K562 (cell line): ENCODE measurements around the gene RIMS3. TPM values are rescaled to one million over a fixed set of nuclear protein-coding genes. Genes with fewer than 3 reads are reported as not detected.

Source experiments
- FOXM1 ChIP-seq, 2 experiments: fragments of 450-650 bp in 1 of 2; sonication (generic) in 1 of 2; formaldehyde crosslinking in 1 of 2; IDR thresholded peaks; 2 replicates each; pipeline versions ENCODE4 v1.6.1 to v1.9.0; 2017 to 2022; ENCODE audit warnings: low read depth in 2 of 2, mild to moderate bottlenecking in 2 of 2, missing genetic modification reagents in 1 of 2, moderate library complexity in 1 of 2
- FUS ChIP-seq: fragments of 200-400 bp; formaldehyde crosslinking; optimal IDR thresholded peaks from 2 replicates; pipeline ENCODE3; 2017; ENCODE audit warnings: low read depth, low read length
- KLF1 ChIP-seq: fragments of 450-650 bp; IDR thresholded peaks from 2 replicates; pipeline ENCODE4 v1.6.1; 2016; ENCODE audit warnings: missing genetic modification characterization, missing compliant biosample characterization
- MBD1 ChIP-seq: fragments of 250-450 bp; sonication (Bioruptor Pico); IDR thresholded peaks from 2 replicates; pipeline ENCODE4 v1.8.0; 2022; ENCODE audit warnings: inconsistent platforms
- MYNN ChIP-seq, 2 experiments: sonication (generic); formaldehyde crosslinking in 1 of 2; IDR thresholded peaks; 2 replicates each; pipeline versions ENCODE4 v1.5.0 to v1.6.1; 2016 to 2020; ENCODE audit warnings: antibody characterized with exemption in 1 of 2, missing genetic modification reagents in 1 of 2
- PHTF2 ChIP-seq: fragments of 250-450 bp; sonication (Bioruptor Pico); IDR thresholded peaks from 2 replicates; pipeline ENCODE4 v1.5.0; 2021; ENCODE audit warnings: mild to moderate bottlenecking
- PKNOX1 ChIP-seq: fragments of 450-650 bp; IDR thresholded peaks from 2 replicates; pipeline ENCODE4 v1.6.1; 2016
- POLR2AphosphoS5 ChIP-seq: IDR thresholded peaks from 2 replicates; pipeline ENCODE4 v1.6.1; 2011; ENCODE audit warnings: mild to moderate bottlenecking, low read depth, low read length, moderate library complexity; ENCODE audit not compliant: control insufficient read depth, insufficient read depth
- PRPF4 ChIP-seq: fragments of 200-400 bp; formaldehyde crosslinking; IDR thresholded peaks from one replicate; pipeline ENCODE4 v1.6.1; 2017; ENCODE audit warnings: low read length, low read depth, mild to moderate bottlenecking; ENCODE audit not compliant: insufficient read depth, poor library complexity, severe bottlenecking
- SFPQ ChIP-seq: fragments of 200-400 bp; formaldehyde crosslinking; IDR thresholded peaks from 2 replicates; pipeline ENCODE4 v1.6.1; 2017; ENCODE audit warnings: mild to moderate bottlenecking, low read depth, low read length, moderate library complexity
- STAT5B ChIP-seq: fragments of 250-450 bp; sonication (Bioruptor Pico); IDR thresholded peaks from 2 replicates; pipeline ENCODE4 v1.8.0; 2021; ENCODE audit warnings: mild to moderate bottlenecking, inconsistent platforms
- TEAD2 ChIP-seq: fragments of 450-650 bp; IDR thresholded peaks from 2 replicates; pipeline ENCODE4 v1.6.1; 2016; ENCODE audit warnings: missing genetic modification characterization, control low read depth, missing compliant biosample characterization
- ZKSCAN1 ChIP-seq: fragments of 150-350 bp; IDR thresholded peaks from 2 replicates; pipeline ENCODE4 v1.6.1; 2016; ENCODE audit warnings: low read depth, low read length
- ZNF253 ChIP-seq: fragments of 250-450 bp; sonication (Bioruptor Pico); conservative IDR thresholded peaks from 2 replicates; pipeline ENCODE4 v1.6.1; 2021; ENCODE audit warnings: mild to moderate bottlenecking
- ZNF384 ChIP-seq: IDR thresholded peaks from 2 replicates; pipeline ENCODE4 v1.6.1; 2012; ENCODE audit warnings: low read depth, low read length, improper control_type of control experiment
- ZNF561 ChIP-seq: fragments of 450-650 bp; formaldehyde crosslinking; conservative IDR thresholded peaks from 2 replicates; pipeline ENCODE4 v1.4.0; 2020; ENCODE audit warnings: mild to moderate bottlenecking, moderate library complexity
- ZNF696 ChIP-seq: fragments of 250-450 bp; sonication (Bioruptor Pico); conservative IDR thresholded peaks from 2 replicates; pipeline ENCODE4 v1.4.0; 2020; ENCODE audit warnings: mild to moderate bottlenecking, moderate library complexity
- polyA plus RNA-seq, 8 experiments: library from polyadenylated mRNA; depleted of rRNA in 4 of 8; stranded (reverse) in 5 of 8; unstranded in 3 of 8; fragments of >200 nt; fragmentation: Nextera tagmentation in 2 of 8; fragmentation: Illumina TruSeq in 1 of 8; extraction: Ambion mirVana in 2 of 8; extraction: Trizol in 1 of 8; gene quantifications; 2 replicates each; pipeline versions ENCODE4 v1.2.1 to v1.2.3, GENCODE V29; 2011 to 2014; ENCODE audit warnings: inconsistent platforms in 1 of 8, missing spikeins in 1 of 8
- total RNA-seq, 7 experiments: library from RNA; depleted of rRNA in 6 of 7; stranded (reverse); fragments of >200 nt in 6 of 7; fragmentation: Illumina TruSeq in 2 of 7; extraction: Trizol in 2 of 7; gene quantifications; 2 replicates each; pipeline versions ENCODE4 v1.2.1 to v1.2.3, GENCODE V29; 2011 to 2021; ENCODE audit warnings: low replicate concordance in 1 of 7
- TF ChIP-seq, protein P1 (sequence below): sonication (generic); formaldehyde crosslinking; IDR thresholded peaks from 2 replicates; pipeline ENCODE4 v1.8.0; 2023; ENCODE audit warnings: mild to moderate bottlenecking, missing genetic modification reagents

Gene RIMS3
- total and polyA plus RNA-seq, 9 of the 15 experiments (the other 6 are each of a cell fraction or from before 2014, with no cell fraction given) = 0.06 to 1.2 (median 0.59) TPM

- no peak for TF ChIP-seq ZNF253
- TF ChIP-seq ZNF696 (CRISPR knock-in tag) = no peak
- 0 out of 2 replicates have a peak, but pooled peaks have one; percentile 8 for TF ChIP-seq KLF1 (tag)
- TF ChIP-seq TEAD2 (tag) = no peak
- TF ChIP-seq MYNN (IDR thresholded peaks at IDR 0.05) = no peak; the same call in 1 of the 2 replicates
- TF ChIP-seq MYNN (CRISPR knock-in tag; IDR thresholded peaks at IDR 0.05) = no peak
- TF ChIP-seq ZKSCAN1 = peak; percentile 51; the same call in 1 of the 2 replicates
- TF ChIP-seq STAT5B (CRISPR knock-in tag) = no peak
- no peak for TF ChIP-seq FOXM1 (IDR thresholded peaks at IDR 0.05; ENCODE audit: low read depth)
- TF ChIP-seq FOXM1 (CRISPR knock-in tag; IDR thresholded peaks at IDR 0.05; ENCODE audit: low read depth) = peak; percentile 98
- TF ChIP-seq MBD1 (CRISPR knock-in tag) = no peak
- TF ChIP-seq POLR2AphosphoS5 = peak; percentile 80
- TF ChIP-seq FUS = peak; percentile 92
- no peak; the same call in 1 of the 2 replicates for TF ChIP-seq ZNF384
- TF ChIP-seq PRPF4 = peak; percentile 94
- TF ChIP-seq ZNF561 (CRISPR knock-in tag) = no peak
- TF ChIP-seq PHTF2 (CRISPR knock-in tag) = no peak
- TF ChIP-seq PKNOX1 = no peak
- TF ChIP-seq, protein P1, sequence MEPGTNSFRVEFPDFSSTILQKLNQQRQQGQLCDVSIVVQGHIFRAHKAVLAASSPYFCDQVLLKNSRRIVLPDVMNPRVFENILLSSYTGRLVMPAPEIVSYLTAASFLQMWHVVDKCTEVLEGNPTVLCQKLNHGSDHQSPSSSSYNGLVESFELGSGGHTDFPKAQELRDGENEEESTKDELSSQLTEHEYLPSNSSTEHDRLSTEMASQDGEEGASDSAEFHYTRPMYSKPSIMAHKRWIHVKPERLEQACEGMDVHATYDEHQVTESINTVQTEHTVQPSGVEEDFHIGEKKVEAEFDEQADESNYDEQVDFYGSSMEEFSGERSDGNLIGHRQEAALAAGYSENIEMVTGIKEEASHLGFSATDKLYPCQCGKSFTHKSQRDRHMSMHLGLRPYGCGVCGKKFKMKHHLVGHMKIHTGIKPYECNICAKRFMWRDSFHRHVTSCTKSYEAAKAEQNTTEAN (CRISPR knock-in tag) = peak; percentile 72; the same call in 1 of the 2 replicates
- no peak for TF ChIP-seq SFPQ
Observed at GRCh38 chr1:40691538-40692428, 26.3 kb upstream of the RIMS3 start, which contains the start of gene NFYC (continued).
